ENCODE results near the gene MC2R.

The MC2R gene

GRCh38 chr18:13836559-13836958 lies 78.8 kb downstream of the MC2R start:
- WGBS = 97% methylated on average over 22 of the region's 22 CpGs
- Histone ChIP-seq H3K9me3 (ENCODE audit: control insufficient read depth, low read length) (no peaks in the 10 kb centered on the region), H2BK5ac (ENCODE audit: low read depth, low read length, poor library complexity, severe bottlenecking) (no peak overlapping the region), H3K14ac (ENCODE audit: low read length in 2 of 2) (no peak overlapping the region), H3K36me3 (ENCODE audit: control insufficient read depth in 1 of 2, insufficient read depth in 2 of 2, low read depth in 1 of 2, low read length in 2 of 2) (no peaks in the 10 kb centered on the region), H2BK120ac (ENCODE audit: low read depth, low read length) (no peak overlapping the region), H3K4ac (ENCODE audit: low read depth in 1 of 2, low read length in 2 of 2) (no peak overlapping the region), H3K23ac (ENCODE audit: low read length in 2 of 2) (no peak overlapping the region), H3K9ac (ENCODE audit: low read length) (no peak overlapping the region), H3K79me1 (replicated peaks; ENCODE audit: low read length, poor library complexity, severe bottlenecking) (no peaks in the 10 kb centered on the region), H4K91ac (ENCODE audit: low read length) (no peak overlapping the region), H3K27me3 (ENCODE audit: control insufficient read depth in 1 of 2, insufficient read depth in 1 of 2, low read length in 2 of 2) (peaks cover 0 to 17% of the 10 kb centered on the region in 2 experiments), H2AFZ (ENCODE audit: low read depth, low read length) (no peak overlapping the region), H3K18ac (ENCODE audit: low read depth in 1 of 2, low read length in 2 of 2) (no peak overlapping the region), H4K8ac (ENCODE audit: low read length) (no peak overlapping the region), H3K4me2 (ENCODE audit: low read length, poor library complexity, severe bottlenecking) (no peak overlapping the region), H3K27ac (ENCODE audit: low read length, poor library complexity, severe bottlenecking) (no peak overlapping the region), H3K4me1 (ENCODE audit: control insufficient read depth, insufficient read depth, low read depth, low read length) (no peaks in the 10 kb centered on the region), H2BK15ac (ENCODE audit: low read depth, poor library complexity, severe bottlenecking) (no peak overlapping the region), H2BK12ac (ENCODE audit: low read length in 2 of 2) (no peak overlapping the region), H2AK5ac (ENCODE audit: low read length, severe bottlenecking) (no peak overlapping the region), H3K4me3 (ENCODE audit: insufficient read depth in 1 of 2, low read depth in 1 of 2, low read length in 2 of 2) (no peak overlapping the region)
- DNase-seq = no peak

DNA sequence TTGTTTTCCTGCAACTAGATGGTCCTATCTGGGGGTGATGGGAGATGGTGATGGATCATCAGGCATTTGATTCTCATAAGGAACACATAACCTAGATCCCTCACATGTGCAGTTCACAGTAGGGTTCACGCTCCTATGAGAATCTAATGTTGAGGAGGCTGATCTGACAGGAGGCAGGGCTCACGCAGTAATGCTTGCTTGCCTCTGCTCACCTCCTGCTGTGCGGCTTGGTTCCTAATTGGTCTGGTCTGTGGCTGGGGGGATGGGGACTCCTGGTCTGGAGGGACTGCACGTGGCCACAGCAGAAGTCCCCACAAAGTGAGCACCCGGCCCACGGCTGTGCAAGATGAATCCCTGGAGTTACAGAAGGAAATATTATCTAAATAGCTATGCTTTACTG lies 80.1 kb downstream of the MC2R start:
- Histone ChIP-seq H3K27ac (ENCODE audit: low read length, poor library complexity, severe bottlenecking) (no peak overlapping the region), H4K91ac (ENCODE audit: low read length) (no peak overlapping the region), H3K23ac (ENCODE audit: low read length in 2 of 2) (no peak overlapping the region), H3K4me1 (ENCODE audit: control insufficient read depth, insufficient read depth, low read depth, low read length) (no peaks in the 10 kb centered on the region), H3K27me3 (ENCODE audit: control insufficient read depth in 1 of 2, insufficient read depth in 1 of 2, low read length in 2 of 2) (peaks cover 0 to 23% of the 10 kb centered on the region in 2 experiments), H2AFZ (ENCODE audit: low read depth, low read length) (no peak overlapping the region), H3K4ac (ENCODE audit: low read depth in 1 of 2, low read length in 2 of 2) (no peak overlapping the region), H3K36me3 (ENCODE audit: control insufficient read depth in 1 of 2, insufficient read depth in 2 of 2, low read depth in 1 of 2, low read length in 2 of 2) (no peaks in the 10 kb centered on the region), H3K14ac (ENCODE audit: low read length in 2 of 2) (no peak overlapping the region), H2BK120ac (ENCODE audit: low read depth, low read length) (no peak overlapping the region), H2BK12ac (ENCODE audit: low read length in 2 of 2) (no peak overlapping the region), H3K18ac (ENCODE audit: low read depth in 1 of 2, low read length in 2 of 2) (no peak overlapping the region), H3K9ac (ENCODE audit: low read length) (no peak overlapping the region), H3K4me3 (ENCODE audit: insufficient read depth in 1 of 2, low read depth in 1 of 2, low read length in 2 of 2) (no peak overlapping the region), H4K8ac (ENCODE audit: low read length) (no peak overlapping the region), H2BK15ac (ENCODE audit: low read depth, poor library complexity, severe bottlenecking) (no peak overlapping the region), H3K79me1 (replicated peaks; ENCODE audit: low read length, poor library complexity, severe bottlenecking) (no peaks in the 10 kb centered on the region), H3K9me3 (ENCODE audit: control insufficient read depth, low read length) (no peaks in the 10 kb centered on the region), H3K4me2 (ENCODE audit: low read length, poor library complexity, severe bottlenecking) (no peak overlapping the region), H2AK5ac (ENCODE audit: low read length, severe bottlenecking) (no peak overlapping the region), H2BK5ac (ENCODE audit: low read depth, low read length, poor library complexity, severe bottlenecking) (no peak overlapping the region)
- DNase-seq = no peak
- 54% methylated on average over 3 of the region's 6 CpGs for WGBS

DNA sequence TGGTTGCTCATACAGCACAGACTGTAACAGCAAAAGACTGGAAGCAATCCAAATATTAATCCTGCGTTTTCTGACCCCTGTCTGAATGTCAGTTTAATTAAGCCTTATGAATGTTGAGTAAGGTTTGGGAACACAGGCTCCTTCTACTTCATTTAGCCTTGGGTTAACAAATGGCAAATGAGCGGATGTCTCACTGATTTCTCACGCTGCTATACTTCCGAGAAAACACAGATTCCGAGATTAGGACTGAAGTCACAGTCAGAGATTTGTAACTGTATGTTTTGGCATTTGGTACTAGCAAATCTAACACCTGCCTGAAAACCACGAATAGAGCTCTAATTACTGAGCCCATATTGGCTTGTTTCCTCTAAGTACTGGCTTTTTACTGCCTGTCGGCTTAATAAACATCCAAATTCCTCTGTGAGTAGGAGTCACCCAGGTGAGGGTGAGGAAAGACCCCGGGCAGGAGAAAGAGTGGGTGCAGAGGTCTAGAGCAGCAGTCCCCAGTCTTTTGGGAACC lies 80.8 kb downstream of the MC2R start:
- Histone ChIP-seq H3K14ac (ENCODE audit: low read length in 2 of 2) (no peak overlapping the region), H3K4ac (ENCODE audit: low read depth in 1 of 2, low read length in 2 of 2) (no peak overlapping the region), H3K18ac (ENCODE audit: low read depth in 1 of 2, low read length in 2 of 2) (no peak overlapping the region), H3K4me3 (ENCODE audit: insufficient read depth in 1 of 2, low read depth in 1 of 2, low read length in 2 of 2) (no peak overlapping the region), H3K27me3 (ENCODE audit: control insufficient read depth in 1 of 2, insufficient read depth in 1 of 2, low read length in 2 of 2) (peaks cover 0 to 23% of the 10 kb centered on the region in 2 experiments), H3K4me2 (ENCODE audit: low read length, poor library complexity, severe bottlenecking) (no peak overlapping the region), H4K8ac (ENCODE audit: low read length) (no peak overlapping the region), H2BK12ac (ENCODE audit: low read length in 2 of 2) (no peak overlapping the region), H2AFZ (ENCODE audit: low read depth, low read length) (no peak overlapping the region), H3K9me3 (ENCODE audit: control insufficient read depth, low read length) (no peaks in the 10 kb centered on the region), H2BK120ac (ENCODE audit: low read depth, low read length) (no peak overlapping the region), H3K27ac (ENCODE audit: low read length, poor library complexity, severe bottlenecking) (no peak overlapping the region), H2BK5ac (ENCODE audit: low read depth, low read length, poor library complexity, severe bottlenecking) (no peak overlapping the region), H2BK15ac (ENCODE audit: low read depth, poor library complexity, severe bottlenecking) (no peak overlapping the region), H3K36me3 (ENCODE audit: control insufficient read depth in 1 of 2, insufficient read depth in 2 of 2, low read depth in 1 of 2, low read length in 2 of 2) (no peaks in the 10 kb centered on the region), H4K91ac (ENCODE audit: low read length) (no peak overlapping the region), H3K79me1 (replicated peaks; ENCODE audit: low read length, poor library complexity, severe bottlenecking) (no peaks in the 10 kb centered on the region), H2AK5ac (ENCODE audit: low read length, severe bottlenecking) (no peak overlapping the region), H3K9ac (ENCODE audit: low read length) (no peak overlapping the region), H3K4me1 (ENCODE audit: control insufficient read depth, insufficient read depth, low read depth, low read length) (no peaks in the 10 kb centered on the region), H3K23ac (ENCODE audit: low read length in 2 of 2) (no peak overlapping the region)
- WGBS = 75% methylated on average over 8 of the region's 8 CpGs
- no peak for DNase-seq
